Gastroesophageal sphincter (tissue), 3 donors: ENCODE results near the gene ASTL.

Experiments
- CTCF ChIP-seq, 4 experiments: fragments of 200-600 bp in 2 of 4; fragments of 450-650 bp in 2 of 4; sonication (generic) in 1 of 4; IDR thresholded peaks; one replicate each; pipeline ENCODE4 v1.5.1; 2017 to 2019; ENCODE audit warnings: antibody characterized with exemption in 4 of 4, mild to moderate bottlenecking in 2 of 4, moderate library complexity in 2 of 4
- POLR2A ChIP-seq, 2 donors: fragments of 450-650 bp; IDR thresholded peaks; one replicate each; pipeline ENCODE4 v1.6.1; 2017; ENCODE audit warnings: antibody characterized with exemption in 2 of 2, mild to moderate bottlenecking in 2 of 2, moderate library complexity in 1 of 2
- POLR2AphosphoS5 ChIP-seq: sonication (generic); formaldehyde crosslinking; IDR thresholded peaks from one replicate; pipeline ENCODE4 v1.6.1; 2017; ENCODE audit warnings: antibody characterized with exemption

DNA sequence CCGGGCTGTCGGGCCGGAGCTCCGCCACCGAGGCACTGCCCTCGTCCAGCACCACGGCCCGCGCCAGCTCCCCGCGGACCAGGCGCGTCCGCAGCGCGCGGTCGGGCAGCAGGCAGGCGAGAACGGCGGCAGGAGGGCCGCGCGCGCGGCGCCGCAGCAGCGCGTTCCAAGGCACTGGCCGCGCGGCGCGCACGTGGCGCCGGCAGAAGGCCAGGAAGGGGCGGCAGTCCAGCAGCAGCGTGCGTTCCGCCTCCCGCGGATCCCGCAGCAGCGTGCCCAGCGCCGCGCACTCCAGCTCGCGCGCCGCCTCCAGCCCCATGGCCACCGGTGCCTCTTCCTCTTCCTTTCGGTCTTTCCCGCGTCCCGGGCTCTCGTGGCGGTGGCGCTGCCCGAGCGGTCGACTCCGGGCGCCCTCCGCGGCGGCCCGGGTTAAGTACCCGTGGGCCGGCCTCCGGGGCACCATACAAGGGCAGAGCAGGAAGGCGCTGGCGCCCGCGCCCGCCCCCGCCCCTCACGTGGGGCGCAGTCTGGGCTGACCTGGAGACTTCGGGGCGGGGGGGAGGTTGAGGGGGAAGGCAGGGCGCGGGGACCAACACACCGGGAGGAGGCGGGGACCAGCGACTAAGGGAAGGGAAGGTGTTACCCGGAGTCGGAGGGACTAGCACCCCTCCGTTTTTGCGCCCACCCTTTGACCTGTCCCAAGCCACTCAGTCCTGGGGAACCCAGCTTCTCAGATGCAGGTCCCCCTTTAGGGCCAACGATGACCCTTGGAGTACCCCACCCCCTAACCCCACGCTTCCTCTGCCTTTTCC is 6.9 kb upstream of the ASTL start, which contains the start of gene DUSP2:
- TF ChIP-seq POLR2A (IDR thresholded peaks at IDR 0.05) (peak in 1 of 2 donors; percentile 23), CTCF (IDR thresholded peaks at IDR 0.05) (peak in 1 of 4 experiments; percentile 21), POLR2AphosphoS5 (no peak)
